HepG2 (cell line): ENCODE measurements around the gene SERINC4. TPM values are rescaled to one million over a fixed set of nuclear protein-coding genes. Genes with fewer than 3 reads are reported as not detected.

Experiments used
- AGO2 ChIP-seq: fragments of 200-400 bp; formaldehyde crosslinking; optimal IDR thresholded peaks from 2 replicates; pipeline ENCODE3; 2017; ENCODE audit warnings: mild to moderate bottlenecking, low read depth, low read length, moderate library complexity
- ARHGAP35 ChIP-seq: sonication (generic); formaldehyde crosslinking; IDR thresholded peaks from 2 replicates; pipeline ENCODE4 v1.9.0; 2022; ENCODE audit warnings: mild to moderate bottlenecking, inconsistent platforms, moderate library complexity, missing genetic modification reagents, borderline replicate concordance
- BORCS8-MEF2B ChIP-seq: sonication (generic); formaldehyde crosslinking; IDR thresholded peaks from 2 replicates; pipeline ENCODE4 v1.8.0; 2022; ENCODE audit warnings: mild to moderate bottlenecking, missing genetic modification reagents
- ELF4 ChIP-seq: sonication (generic); formaldehyde crosslinking; IDR thresholded peaks from 2 replicates; pipeline ENCODE4 v1.5.0; 2020; ENCODE audit warnings: missing genetic modification reagents, mild to moderate bottlenecking, moderate library complexity, borderline replicate concordance
- FOXJ3 ChIP-seq: sonication (generic); formaldehyde crosslinking; IDR thresholded peaks from 2 replicates; pipeline ENCODE4 v1.4.0; 2020; ENCODE audit warnings: missing genetic modification reagents, mild to moderate bottlenecking, borderline replicate concordance
- JUNB ChIP-seq: sonication (generic); formaldehyde crosslinking; IDR thresholded peaks from 2 replicates; pipeline ENCODE4 v1.8.0; 2022; ENCODE audit warnings: missing genetic modification reagents, mild to moderate bottlenecking, borderline replicate concordance
- MAFG ChIP-seq: sonication (generic); formaldehyde crosslinking; IDR thresholded peaks from 2 replicates; pipeline ENCODE4 v1.5.1; 2020; ENCODE audit warnings: mild to moderate bottlenecking, missing genetic modification reagents
- MAZ ChIP-seq, 2 experiments: sonication (generic) in 1 of 2; formaldehyde crosslinking in 1 of 2; IDR thresholded peaks; 2 replicates each; pipeline versions ENCODE4 v1.5.0 to v1.6.1; 2012 to 2020; ENCODE audit warnings: low read depth in 2 of 2, mild to moderate bottlenecking in 2 of 2, borderline replicate concordance in 1 of 2, improper control_type of control experiment in 1 of 2, low read length in 1 of 2, missing genetic modification reagents in 1 of 2, moderate library complexity in 1 of 2
- NR2F2 ChIP-seq: IDR thresholded peaks from 2 replicates; pipeline ENCODE4 v1.6.1; 2012; ENCODE audit warnings: low read depth, inconsistent platforms, borderline replicate concordance
- PBX3 ChIP-seq: sonication (generic); formaldehyde crosslinking; IDR thresholded peaks from 2 replicates; pipeline ENCODE4 v1.8.1; 2023; ENCODE audit warnings: missing genetic modification reagents, inconsistent platforms, borderline replicate concordance
- PLRG1 ChIP-seq: fragments of 450-650 bp; conservative IDR thresholded peaks from 2 replicates; pipeline ENCODE4 v1.6.1; 2016
- POGK ChIP-seq: sonication (generic); formaldehyde crosslinking; conservative IDR thresholded peaks from 2 replicates; pipeline ENCODE4 v1.8.0; 2022; ENCODE audit warnings: mild to moderate bottlenecking, moderate library complexity, missing genetic modification reagents
- POLR2A ChIP-seq, 2 experiments: IDR thresholded peaks; 2 replicates each; pipeline ENCODE4 v1.6.1; 2011; ENCODE audit warnings: low read depth in 2 of 2, low read length in 2 of 2, mild to moderate bottlenecking in 1 of 2, moderate library complexity in 1 of 2; ENCODE audit not compliant: insufficient read depth in 1 of 2
- PRDM10 ChIP-seq: sonication (generic); formaldehyde crosslinking; IDR thresholded peaks from 2 replicates; pipeline ENCODE4 v1.4.0; 2020; ENCODE audit warnings: low read depth, missing genetic modification reagents
- SNAI1 ChIP-seq: sonication (generic); formaldehyde crosslinking; IDR thresholded peaks from 2 replicates; pipeline ENCODE4 v1.5.0; 2020; ENCODE audit warnings: mild to moderate bottlenecking, missing genetic modification reagents, borderline replicate concordance
- SP5 ChIP-seq: IDR thresholded peaks from 2 replicates; pipeline ENCODE4 v1.6.1; 2016; ENCODE audit warnings: low read depth, borderline replicate concordance
- XBP1 ChIP-seq: sonication (generic); formaldehyde crosslinking; IDR thresholded peaks from 2 replicates; pipeline ENCODE4 v1.5.0; 2020; ENCODE audit warnings: missing genetic modification reagents
- YEATS4 ChIP-seq: sonication (generic); formaldehyde crosslinking; IDR thresholded peaks from 2 replicates; pipeline ENCODE4 v1.4.0; 2020; ENCODE audit warnings: missing genetic modification reagents, borderline replicate concordance
- ZGPAT ChIP-seq: IDR thresholded peaks from 2 replicates; pipeline ENCODE4 v1.6.1; 2016; ENCODE audit warnings: mild to moderate bottlenecking
- polyA plus RNA-seq, 8 experiments: library from polyadenylated mRNA; depleted of rRNA in 3 of 8; stranded (reverse) in 7 of 8; unstranded in 1 of 8; fragments of >200 nt; fragmentation: Illumina TruSeq in 4 of 8; extraction: Trizol in 4 of 8; gene quantifications; 2 replicates each; pipeline versions ENCODE4 v1.2.1 to v1.2.3, GENCODE V29; 2011 to 2016; ENCODE audit warnings: low read depth in 4 of 8, missing spikeins in 1 of 8, mixed read lengths in 1 of 8; ENCODE audit not compliant: insufficient read depth in 1 of 8
- total RNA-seq, 5 experiments: library from RNA; depleted of rRNA; stranded (reverse); fragments of >200 nt; fragmentation: Illumina TruSeq; extraction: Trizol; gene quantifications; 2 replicates each; pipeline ENCODE4 v1.2.3, GENCODE V29; 2016; ENCODE audit warnings: low read depth in 1 of 5
- TF ChIP-seq, protein P1 (sequence below): sonication (generic); formaldehyde crosslinking; IDR thresholded peaks from 2 replicates; pipeline ENCODE4 v1.4.0; 2020; ENCODE audit warnings: mild to moderate bottlenecking, missing genetic modification reagents

SERINC4 gene
- total and polyA plus RNA-seq, 2 of the 13 experiments (the other 11 are each of a cell fraction or from before 2014, with no cell fraction given) = not detected

GRCh38 chr15:43791993-43792760, 7.8 kb downstream of the SERINC4 start, which contains the start of gene SERF2 (continued):
- TF ChIP-seq MAZ (IDR thresholded peaks at IDR 0.05; ENCODE audit: borderline replicate concordance, low read depth, low read length) = peak; percentile 88; the same call in 1 of the 2 replicates
- TF ChIP-seq MAZ (CRISPR knock-in tag; IDR thresholded peaks at IDR 0.05; ENCODE audit: low read depth) = peak; percentile 52; the same call in 1 of the 2 replicates
- peak; percentile 55; the same call in 1 of the 2 replicates for TF ChIP-seq SP5 (CRISPR knock-in tag)
- TF ChIP-seq MAFG = no peak
- TF ChIP-seq, protein P1, sequence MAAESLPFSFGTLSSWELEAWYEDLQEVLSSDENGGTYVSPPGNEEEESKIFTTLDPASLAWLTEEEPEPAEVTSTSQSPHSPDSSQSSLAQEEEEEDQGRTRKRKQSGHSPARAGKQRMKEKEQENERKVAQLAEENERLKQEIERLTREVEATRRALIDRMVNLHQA (CRISPR knock-in tag) = no peak
- no peak; the same call in 1 of the 2 replicates for TF ChIP-seq POGK
- TF ChIP-seq BORCS8-MEF2B (CRISPR knock-in tag) = no peak; the same call in 1 of the 2 replicates
- TF ChIP-seq ARHGAP35 (CRISPR knock-in tag) = no peak
- peak; percentile 89 for TF ChIP-seq YEATS4
- TF ChIP-seq ZGPAT (CRISPR knock-in tag) = peak; percentile 82
- TF ChIP-seq SNAI1 (CRISPR knock-in tag) = peak; percentile 79; the same call in 1 of the 2 replicates
- TF ChIP-seq AGO2 = peak; percentile 96
- TF ChIP-seq ELF4 (CRISPR knock-in tag) = no peak
- peak; percentile 99 to 100 for TF ChIP-seq POLR2A (IDR thresholded peaks at IDR 0.05; ENCODE audit: insufficient read depth in 1 of 2, low read depth in 2 of 2, low read length in 2 of 2)
- no peak for TF ChIP-seq PLRG1
- TF ChIP-seq FOXJ3 = no peak
- TF ChIP-seq JUNB (CRISPR knock-in tag) = no peak
- TF ChIP-seq PBX3 (CRISPR knock-in tag) = no peak
- no peak; the same call in 1 of the 2 replicates for TF ChIP-seq NR2F2
- no peak for TF ChIP-seq PRDM10 (CRISPR knock-in tag)
- TF ChIP-seq XBP1 = no peak
